Left forelimb (tissue), 1 donor: Measurements from ENCODE around the gene SMIM27.
"Not testable (repeated sequence)": the region's sequence is repeated elsewhere in the genome, so short reads cannot be mapped to it uniquely, and the experiment has no call there.

Experiments used
- DNase-seq: peaks from one replicate; pipeline ENCODE4 v3.0.0-alpha.2; 2018; ENCODE audit warnings: low spot score

The SMIM27 gene, protein sequence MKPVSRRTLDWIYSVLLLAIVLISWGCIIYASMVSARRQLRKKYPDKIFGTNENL

DNA sequence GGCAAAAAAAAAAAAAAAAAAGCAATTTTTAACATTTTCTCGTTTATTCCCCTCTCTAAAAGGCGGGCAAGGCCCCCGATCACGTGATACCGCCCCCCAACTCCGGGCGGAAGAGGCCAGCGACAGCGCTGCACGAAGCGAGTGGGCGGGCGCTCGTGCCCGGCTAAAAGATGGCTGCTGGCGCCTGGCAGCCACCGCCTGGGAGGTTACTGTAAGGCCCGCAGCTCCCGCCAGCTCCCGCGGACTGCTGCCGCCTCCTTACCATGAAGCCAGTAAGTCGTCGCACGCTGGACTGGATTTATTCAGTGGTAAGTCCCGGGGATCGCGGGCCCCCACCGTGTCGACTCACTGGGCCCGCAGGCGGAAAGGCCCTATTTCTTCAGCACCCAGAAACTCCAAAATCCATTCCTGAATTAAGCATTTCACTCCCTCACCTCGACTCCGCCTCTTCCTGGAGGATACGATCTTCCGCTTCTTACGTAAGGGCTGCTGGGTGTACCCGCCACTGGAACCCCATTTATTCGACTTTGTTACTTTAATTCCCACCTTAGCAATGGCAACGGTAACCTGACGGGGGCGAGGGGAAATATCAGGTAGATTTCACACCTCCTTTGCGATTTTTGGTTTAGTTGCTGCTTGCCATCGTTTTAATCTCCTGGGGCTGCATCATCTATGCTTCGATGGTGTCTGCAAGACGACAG lies at the start of gene SMIM27, which contains the start of gene TOPORS:
Gene SMIM27 (plus strand): TSS at position 156 of the 701 bp plus-strand sequence. CDS start 108 bp downstream, at position 264.
Gene TOPORS (minus strand): TSS at position 415 of the 701 bp plus-strand sequence. CDS start 150 bp downstream, at position 265.
- DNase-seq = peak; percentile 96

DNA sequence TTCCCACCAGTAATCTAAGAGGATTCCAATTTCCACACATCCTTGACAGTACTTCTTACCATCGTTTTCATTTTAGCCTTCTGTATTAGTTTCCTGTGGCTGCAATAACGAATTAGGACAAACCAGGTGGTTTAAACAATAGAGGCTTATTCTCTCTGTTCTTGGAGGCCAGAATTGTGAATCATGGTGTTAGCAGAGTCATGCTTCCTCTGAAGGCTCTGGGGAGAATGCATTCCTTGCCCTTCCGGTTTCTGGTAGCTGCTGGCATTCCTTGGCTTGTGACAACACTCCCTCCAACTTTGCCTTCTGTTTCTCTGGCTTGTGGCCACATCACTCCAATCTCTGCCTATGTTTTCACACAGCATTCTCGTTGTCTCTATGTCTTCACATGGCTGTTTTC lies 49.7 kb upstream of the SMIM27 start:
- no peak for DNase-seq

DNA sequence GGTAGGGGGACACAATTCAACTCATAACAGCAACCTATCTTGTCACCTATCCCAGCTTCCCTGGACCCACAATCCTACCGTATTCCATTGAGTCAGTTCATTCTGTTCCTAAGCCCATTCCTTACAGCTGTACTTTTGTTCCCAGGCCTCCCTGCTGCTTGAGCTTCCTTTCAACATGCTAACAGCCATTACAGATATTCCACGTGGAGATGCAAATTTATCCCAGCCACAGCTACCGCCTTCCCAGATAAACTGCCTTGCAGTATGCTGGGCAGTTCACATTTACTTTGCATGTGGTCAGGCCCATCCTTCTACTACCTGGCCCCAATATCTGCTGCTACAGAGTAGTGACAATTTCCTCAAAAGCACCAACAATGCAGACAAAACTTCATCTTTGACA lies 49.1 kb upstream of the SMIM27 start:
- no peak for DNase-seq

DNA sequence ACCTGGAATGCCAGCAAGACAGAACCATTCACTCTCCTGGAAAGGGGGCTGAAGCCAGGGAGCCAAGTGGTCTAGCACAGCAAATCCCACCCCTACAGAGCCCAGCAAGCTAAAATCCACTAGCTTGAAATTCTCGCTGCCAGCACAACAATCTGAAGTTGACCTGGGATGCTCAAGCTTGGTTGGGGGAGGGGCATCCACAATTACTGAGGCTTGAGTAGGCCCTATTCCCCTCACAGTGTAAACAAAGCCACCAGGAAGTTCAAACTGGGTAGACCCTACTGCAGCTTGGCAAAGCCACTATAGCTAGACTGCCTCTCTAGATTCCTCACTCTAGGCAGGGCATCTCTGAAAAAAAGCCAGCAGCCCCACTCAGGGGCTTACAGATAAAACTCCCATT lies 43.4 kb upstream of the SMIM27 start:
- DNase-seq = no peak

DNA sequence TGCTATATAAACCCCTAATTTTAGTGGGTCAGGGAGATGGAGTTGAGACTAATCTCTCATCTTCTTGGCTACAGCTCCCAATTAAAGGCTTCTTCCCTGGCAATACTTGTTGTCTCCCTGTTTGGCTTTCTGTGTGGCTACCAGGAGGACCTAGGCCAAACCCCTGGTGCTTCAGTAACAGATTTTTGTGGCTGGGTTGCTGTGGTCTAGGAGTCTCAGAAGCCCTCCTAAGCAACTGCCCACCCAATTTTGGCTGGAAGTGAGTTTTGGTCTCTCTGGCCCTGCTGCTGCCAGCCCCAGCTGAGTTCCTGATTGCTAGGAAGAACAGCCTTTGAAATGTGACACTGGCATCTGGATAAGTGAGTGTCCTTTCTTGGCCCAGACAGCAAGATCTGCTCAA lies 35.9 kb upstream of the SMIM27 start:
- no peak for DNase-seq

DNA sequence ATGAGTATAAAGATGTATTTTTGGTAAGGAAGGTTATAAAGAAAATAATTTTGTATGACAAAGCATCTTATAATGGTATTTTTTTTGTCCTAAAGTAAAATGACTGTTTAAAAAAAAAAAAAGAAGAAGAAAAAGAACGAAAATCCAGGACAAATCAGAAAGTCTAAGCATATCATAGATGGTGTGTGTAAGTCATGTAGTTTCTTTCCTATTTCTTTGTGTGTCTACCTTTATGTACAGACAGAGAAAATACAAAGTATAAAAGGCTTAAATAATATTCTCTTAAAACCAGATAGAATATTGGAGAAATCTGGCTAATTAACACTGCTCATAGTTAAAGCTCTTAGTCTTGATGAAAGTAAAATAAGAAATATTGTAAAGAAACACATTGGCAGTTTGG lies 33.9 kb upstream of the SMIM27 start:
- no peak for DNase-seq

DNA sequence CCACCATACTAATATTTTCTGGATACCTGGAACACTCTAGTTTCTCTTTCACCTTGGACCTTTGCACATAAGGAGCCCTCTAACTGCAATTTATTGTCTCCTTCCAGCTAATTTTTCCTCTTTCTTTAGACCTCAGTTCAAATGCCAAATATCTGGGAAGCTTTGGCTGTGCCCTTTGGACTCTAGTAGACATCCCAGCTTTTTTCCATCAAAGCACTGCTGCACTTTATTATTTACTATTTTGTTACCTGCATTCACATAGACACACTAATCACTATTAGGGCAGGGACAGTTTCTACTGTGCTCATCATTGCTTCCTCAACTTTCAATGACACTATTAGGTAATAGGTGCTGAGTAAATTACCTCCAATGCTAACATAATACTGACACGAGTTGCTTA lies 28.2 kb upstream of the SMIM27 start:
- no peak for DNase-seq

DNA sequence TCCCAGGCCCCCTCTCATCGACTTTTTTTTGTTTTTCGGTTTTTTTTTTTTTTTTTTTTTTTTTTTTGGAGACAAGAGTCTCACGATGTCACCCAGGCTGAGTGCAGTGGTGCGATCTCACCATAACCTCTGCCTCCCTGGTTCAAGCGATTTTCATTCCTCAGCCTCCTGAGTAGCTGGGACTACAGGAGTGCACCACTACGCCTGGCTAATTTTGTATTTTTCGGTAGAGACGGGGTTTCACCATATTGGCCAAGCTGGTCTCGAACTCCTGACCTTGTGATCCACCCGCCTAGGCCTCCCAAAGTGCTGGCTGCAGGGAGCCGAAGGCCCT lies 27.6 kb upstream of the SMIM27 start:
- DNase-seq = not testable (repeated sequence)

DNA sequence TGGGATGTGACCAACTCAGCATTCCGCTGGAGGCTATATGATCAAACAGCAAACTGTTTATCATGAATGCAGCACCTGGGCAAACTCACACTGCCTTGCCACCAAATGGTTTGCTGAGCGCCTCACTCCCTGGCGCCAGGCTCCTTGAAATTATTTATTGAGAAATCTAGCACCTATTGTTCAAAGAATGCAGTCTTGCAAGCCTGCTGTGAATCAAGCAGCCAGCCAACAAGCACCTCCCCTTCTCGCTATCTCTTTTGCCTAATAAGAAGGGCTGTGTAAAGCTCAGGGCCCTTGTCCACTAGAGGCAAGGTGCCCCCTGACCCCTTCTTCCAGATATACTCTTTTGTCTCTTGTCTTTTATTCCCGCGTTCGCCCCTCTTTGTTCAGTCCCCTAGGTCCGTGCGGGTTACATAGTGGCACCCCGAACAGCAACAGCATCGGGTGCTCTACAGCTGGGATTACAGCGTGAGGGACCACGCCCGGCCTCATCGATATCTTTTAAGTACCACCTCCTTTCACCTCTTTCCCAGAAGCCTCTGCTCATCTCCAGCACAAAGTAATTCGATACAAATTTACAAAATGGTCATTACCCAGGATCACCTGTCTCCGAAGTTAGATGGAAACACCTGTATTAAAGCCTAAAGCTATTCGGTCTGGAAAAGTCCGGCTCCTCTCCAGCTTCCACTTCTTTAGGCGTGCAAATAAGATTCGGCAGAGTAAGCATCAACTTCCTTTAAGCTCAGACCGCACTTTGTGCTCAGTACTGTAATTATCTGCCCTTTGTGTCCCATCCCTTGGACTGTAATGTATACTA lies 27.0 kb upstream of the SMIM27 start:
- DNase-seq = no peak

DNA sequence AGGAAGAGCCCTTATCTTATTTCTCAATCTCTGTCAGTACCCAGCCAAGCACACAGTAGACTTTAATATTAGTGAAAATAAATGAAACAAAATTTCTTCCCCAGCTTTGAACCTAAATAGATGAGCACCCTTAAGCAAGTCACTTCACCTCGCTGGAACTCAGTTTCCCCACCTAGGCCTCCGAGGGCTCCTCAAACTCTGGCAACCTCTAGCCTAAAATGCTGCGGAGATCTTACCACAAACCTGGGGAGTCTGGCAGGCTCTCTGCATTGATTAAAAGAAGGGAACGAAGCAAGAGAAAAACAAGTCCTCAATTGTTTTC lies 26.5 kb upstream of the SMIM27 start:
- no peak for DNase-seq

DNA sequence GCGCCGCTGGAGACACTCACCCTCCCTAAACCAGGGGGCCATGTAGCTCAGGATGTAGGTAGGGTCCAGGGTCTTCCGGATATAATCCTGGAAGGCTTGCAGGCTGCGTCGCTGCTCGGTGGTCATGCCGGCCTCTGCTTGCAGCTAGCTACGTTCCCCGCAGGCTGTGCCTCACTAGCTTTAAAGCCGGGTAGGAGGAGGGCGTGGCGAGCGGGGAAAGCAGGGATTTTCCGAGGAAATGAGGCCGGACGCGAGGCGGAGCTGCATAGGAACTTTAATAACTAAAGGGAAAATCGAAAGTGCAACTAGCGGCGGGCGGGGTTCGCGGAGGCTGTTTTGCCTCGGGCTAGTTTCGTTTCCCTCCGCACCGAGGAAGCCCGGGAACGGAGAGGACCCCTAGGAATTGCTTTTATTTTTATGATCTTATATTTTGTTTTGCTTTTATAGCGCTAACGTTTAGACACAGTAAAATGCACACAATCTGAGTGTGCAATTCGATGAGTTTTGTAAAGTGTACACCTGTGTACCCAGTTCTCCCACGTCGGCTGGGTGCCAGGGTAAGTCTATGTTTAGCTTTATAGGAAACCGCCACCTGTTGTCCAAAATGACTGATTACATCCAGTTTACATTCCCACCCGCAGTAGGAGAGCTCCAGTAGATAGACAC lies 26.0 kb upstream of the SMIM27 start, which contains the start of gene RIGI:
Gene RIGI (minus strand): TSS at position 156 of the 666 bp plus-strand sequence. CDS start 30 bp downstream, at position 126.
- peak; percentile 93 for DNase-seq

DNA sequence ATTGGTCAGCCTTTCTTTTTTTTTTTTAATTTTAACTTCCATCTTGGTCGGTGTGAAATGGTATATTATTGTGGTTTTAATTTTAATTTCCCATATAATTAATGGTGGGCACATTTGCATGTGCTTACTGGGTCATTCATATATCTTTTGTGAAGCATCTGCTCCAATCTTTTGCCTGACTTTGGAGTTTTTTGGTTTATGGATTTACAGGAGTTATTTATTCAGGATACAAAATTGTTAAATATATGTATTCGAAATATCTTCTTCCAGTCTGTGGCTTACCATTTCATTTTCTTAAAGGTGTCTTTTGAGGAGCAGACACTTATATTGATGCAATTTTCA lies 25.4 kb upstream of the SMIM27 start:
- no peak for DNase-seq

DNA sequence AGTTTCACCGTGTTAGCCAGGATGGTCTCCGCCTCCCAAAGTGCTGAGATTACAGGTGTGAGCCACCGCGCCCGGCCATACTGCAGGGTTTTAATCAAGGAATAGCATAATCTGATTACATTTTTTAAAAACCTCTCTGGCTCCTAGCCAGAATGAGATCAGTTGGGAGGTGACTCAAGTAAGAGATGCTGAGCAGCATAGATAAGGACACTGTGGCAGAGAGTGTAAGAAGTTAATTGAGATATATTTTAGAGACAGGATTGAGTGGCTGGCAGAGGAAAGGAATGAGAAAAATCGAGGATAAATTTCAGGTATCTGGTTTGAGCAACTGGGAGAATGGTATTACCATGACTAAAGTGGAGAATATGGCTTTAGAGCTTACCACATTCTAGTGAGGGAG lies 18.8 kb upstream of the SMIM27 start:
- DNase-seq = no peak

DNA sequence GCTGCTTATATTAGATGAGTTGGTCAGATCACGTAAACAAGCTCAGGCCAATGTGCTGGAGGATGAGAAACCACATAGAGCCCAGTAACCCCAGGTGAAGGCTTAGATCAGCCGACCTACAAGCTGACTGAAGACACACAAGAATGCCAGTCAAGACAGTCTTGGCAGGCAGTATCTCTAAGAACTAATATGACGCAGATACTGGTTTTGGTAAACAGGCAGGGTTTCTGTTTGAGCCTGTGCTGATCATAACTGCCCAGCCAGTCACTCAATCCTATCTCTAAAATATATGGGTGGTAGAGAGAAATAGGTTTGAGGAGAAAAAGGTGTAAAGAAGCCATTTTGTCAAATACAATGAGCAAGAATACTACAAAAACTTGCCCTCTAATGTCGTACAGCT lies 18.3 kb upstream of the SMIM27 start:
- no peak for DNase-seq

DNA sequence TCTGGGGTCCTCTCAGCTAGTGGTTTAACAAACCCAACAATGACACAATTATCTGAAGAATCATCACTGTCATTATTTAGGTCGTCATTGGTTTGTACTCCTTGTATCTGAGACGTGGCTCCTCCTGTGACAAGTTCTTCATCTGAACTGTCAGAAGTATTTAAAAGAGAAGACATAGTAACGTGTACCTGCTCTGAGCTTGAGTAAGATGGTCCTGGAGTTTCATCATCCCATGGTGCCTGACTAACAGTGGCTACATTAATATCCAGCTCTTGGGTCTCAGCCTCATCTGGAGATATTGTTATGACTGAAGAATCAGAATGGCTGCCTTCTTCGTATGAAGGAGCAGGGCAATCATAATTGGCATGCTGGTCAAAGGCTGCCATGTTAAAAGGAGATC lies 9.1 kb upstream of the SMIM27 start:
- no peak for DNase-seq

DNA sequence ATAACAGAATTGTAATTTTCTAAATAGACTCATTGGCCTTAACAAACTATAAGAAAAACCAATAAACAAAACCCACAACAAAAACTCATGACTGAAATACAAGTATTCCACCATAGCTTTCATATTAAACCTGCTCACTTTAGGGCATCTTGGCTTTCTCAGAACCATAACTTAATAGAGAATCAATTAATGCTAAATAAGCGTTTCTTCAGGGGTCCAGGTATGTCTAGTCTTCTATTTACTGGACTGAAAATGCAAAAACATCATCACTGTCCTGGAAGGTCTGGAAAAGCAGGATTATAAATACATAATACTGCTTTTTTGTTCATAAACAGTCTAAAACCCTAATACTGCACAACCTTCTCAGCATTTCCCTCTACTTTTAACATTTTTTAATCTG lies 6.2 kb upstream of the SMIM27 start:
- DNase-seq = no peak

DNA sequence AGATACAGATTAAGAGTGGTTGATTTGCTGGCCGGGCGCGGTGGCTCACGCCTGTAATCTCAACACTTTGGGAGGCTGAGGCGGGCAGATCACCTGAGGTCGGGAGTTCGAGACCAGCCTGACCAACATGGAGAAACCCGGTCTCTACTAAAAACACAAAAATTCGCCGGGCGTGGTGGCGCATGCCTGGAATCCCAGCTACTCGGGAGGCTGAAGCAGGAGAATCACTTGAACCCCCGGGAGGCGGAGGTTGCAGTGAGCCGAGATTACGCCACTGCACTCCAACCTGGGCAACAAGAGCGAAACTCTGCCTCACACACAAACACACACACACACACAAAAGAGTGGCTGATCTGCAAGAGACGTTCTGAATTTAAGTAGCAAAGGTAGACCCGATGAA lies 3.9 kb upstream of the SMIM27 start:
- DNase-seq = not testable (repeated sequence)

DNA sequence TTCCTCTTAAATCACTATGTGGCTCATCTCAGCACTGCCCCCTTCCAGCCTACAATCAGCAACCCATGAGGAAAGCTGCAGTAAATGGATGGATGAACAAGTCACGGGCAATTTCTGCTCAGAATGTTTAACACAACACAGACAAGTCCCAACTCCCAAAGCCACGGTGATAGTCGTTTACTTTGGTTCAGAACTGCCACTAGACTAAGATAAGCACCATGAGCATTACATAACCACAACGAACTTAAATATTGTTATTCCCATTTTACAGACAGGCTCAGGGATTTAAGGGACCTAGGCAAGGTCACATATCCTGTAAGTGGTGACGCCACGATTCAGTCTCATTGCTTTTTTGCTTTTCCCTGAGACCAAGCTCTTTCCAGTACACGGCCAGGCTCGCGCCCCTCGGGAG lies 2.0 kb upstream of the SMIM27 start:
- no peak for DNase-seq

DNA sequence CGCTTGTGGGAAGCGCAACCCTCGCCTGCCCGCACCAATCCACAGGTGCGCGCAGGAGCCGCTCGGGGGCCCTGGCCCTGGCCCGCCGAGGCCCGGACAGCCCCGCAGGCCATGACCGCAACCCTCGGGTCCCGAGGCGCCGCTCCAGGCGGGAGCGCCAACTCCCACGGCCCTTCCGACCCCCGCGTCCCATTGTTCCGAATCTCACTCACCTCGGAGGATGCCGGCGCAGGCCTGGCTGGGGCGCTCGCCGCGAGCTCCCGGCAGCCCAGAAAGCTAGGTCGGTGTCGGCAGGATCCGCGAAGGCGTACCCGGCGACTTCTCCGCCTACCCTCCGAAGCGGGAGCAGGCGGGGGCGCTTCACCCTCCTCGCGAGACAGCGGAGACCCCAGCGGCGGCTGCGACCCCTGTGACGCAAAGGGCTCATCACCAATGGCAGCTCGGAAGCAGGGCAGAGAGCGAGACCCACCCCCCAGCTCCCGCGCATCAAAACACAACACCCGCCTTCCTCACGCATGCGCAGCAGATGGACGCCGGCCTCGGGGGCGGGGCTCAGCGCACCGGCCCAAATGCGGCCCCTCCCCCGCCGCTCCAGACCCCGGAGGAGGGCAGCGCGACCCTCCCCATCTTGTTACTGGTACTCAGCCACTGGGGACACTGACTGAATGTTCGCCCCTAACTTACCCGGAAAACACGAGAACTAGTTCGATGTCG lies 1.4 kb upstream of the SMIM27 start:
- DNase-seq = peak; percentile 98

DNA sequence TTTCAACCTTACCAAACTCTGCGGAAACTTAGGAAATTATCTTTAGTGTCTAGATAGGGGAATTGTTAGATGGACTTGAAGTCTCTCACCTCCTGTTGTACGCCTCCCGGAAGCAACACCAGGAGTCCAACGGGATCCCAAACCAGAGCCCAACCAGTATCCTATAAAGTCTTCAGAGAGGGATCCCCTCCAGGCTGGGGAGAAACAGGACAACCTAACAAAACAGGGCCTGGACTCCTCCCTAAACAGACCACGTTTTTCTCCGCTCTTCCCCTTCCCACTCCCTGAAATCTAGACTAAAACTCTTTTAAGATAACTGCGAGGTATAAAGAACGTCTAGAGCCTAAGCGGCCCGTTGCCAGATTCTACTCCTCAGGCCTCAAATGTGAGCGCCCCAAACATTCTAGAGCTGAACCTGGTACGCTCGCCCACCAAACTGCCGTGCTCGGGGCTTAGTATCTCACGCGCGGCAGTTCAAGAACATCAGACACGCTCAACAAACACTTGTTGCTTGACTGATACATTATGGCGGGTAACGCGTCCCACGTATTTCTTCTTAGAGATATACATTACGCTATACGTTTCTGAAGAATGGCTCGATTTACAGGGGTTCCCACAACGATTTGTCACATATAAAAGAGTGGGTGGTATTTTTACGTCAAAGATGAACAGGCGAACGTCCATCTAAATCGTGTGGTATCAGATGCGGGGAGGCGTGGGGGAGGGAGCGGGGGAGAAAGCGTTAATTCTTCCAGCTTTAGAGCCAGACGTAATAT lies 663 bp upstream of the SMIM27 start:
- DNase-seq = peak; percentile 70

DNA sequence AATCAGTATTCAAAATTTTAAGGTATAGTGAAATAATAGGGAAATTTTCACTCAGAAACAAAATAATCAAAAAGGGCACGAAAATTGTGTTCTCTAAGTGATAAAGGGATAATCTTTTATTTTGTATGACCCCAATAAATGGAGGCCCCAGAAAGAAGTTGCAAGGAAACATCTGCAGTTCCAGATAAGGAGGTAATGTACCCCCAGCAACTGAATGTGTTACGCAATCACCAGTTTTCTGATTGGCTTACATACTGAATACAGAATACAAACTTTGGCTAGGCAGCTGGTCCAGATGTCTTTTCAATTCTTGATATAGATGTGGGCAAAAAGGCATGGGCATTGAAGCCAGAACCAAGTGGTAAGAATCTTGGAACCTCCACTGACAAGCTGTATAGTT lies 2.0 kb downstream of the SMIM27 start:
- DNase-seq = no peak

DNA sequence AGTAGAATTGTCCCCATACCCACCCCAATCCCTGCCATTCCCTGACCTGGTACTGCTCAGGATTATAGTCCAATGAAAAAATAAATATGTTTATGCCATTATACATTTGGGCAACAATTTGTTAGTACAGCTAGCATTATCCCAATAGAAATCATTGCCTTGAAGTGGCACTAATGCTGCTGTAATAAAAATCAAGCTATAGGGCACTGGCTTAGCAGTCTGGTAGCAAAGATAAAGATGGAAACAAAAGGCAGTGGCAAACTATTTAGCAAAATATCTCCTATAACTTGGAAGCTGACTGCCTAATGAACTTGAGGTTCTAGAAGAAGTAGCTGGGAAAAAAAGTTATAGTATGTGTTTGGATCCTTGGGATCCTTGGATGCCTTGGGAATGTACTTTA lies 2.5 kb downstream of the SMIM27 start:
- DNase-seq = no peak
